Heart left ventricle (tissue), 16 donors: ENCODE results near the gene RALGAPA1. TPM values are rescaled to one million over a fixed set of nuclear protein-coding genes. Genes with fewer than 3 reads are reported as not detected.
"Not testable (repeated sequence)": the region's sequence is repeated elsewhere in the genome, so short reads cannot be mapped to it uniquely, and the experiment has no call there.

Source experiments
- ATAC-seq, 4 donors: fragments of 200-7000 bp; cut with Tn5 transposase; one replicate each; pipeline ENCODE4 v1.9.1; 2020 to 2022; ENCODE audit warnings: moderate library complexity in 4 of 4, mild to moderate bottlenecking in 3 of 4, moderate number of reproducible peaks in 1 of 4
- DNase-seq, 5 donors: peaks; one replicate each; pipeline ENCODE4 v3.0.0-alpha.2; 2020
- H3K27ac ChIP-seq, 12 donors: fragments of 200-600 bp; sonication (generic) in 4 of 12; one replicate each; pipeline versions ENCODE4 v1.5.0 to v1.8.0; 2016 to 2022; ENCODE audit warnings: mild to moderate bottlenecking in 2 of 12
- H3K27me3 ChIP-seq, 9 donors: fragments of 200-600 bp; sonication (generic) in 2 of 9; one replicate each; pipeline versions ENCODE4 v1.5.1 to v1.8.0; 2016 to 2022; ENCODE audit warnings: mild to moderate bottlenecking in 3 of 9
- H3K36me3 ChIP-seq, 9 donors: fragments of 200-600 bp; sonication (generic) in 2 of 9; one replicate each; pipeline versions ENCODE4 v1.5.0 to v1.8.0; 2018 to 2022; ENCODE audit warnings: mild to moderate bottlenecking in 2 of 9
- H3K4me1 ChIP-seq, 12 donors: fragments of 200-600 bp; sonication (generic) in 4 of 12; one replicate each; pipeline versions ENCODE4 v1.5.0 to v1.8.0; 2016 to 2022; ENCODE audit warnings: mild to moderate bottlenecking in 3 of 12
- H3K4me3 ChIP-seq, 12 donors: fragments of 200-600 bp; sonication (generic) in 4 of 12; one replicate each; pipeline versions ENCODE4 v1.5.0 to v1.8.0; 2017 to 2022; ENCODE audit warnings: mild to moderate bottlenecking in 9 of 12, moderate library complexity in 4 of 12
- H3K9me3 ChIP-seq, 12 donors: fragments of 200-600 bp; sonication (generic) in 4 of 12; one replicate each; pipeline versions ENCODE4 v1.5.0 to v1.8.0; 2016 to 2022; ENCODE audit warnings: mild to moderate bottlenecking in 1 of 12
- POLR2A ChIP-seq, 2 donors: fragments of 450-650 bp; IDR thresholded peaks; one replicate each; pipeline ENCODE4 v1.6.1; 2017; ENCODE audit warnings: antibody characterized with exemption in 2 of 2, mild to moderate bottlenecking in 2 of 2, moderate library complexity in 2 of 2
- WGBS, 4 donors: extraction: QIAGEN DNeasy Blood & Tissue Kit in 2 of 4; methylation state at CpG; one replicate each; pipeline versions ENCODE4 v1.1.5 to v1.1.7; 2013 to 2018; 5-methylcytosine and 5-hydroxymethylcytosine counted together
- intact Hi-C, 10 donors: fragments of 100-400 bp; cut with DNase I; formaldehyde crosslinking; loops; one replicate each; pipeline versions ENCODE4 v1.11.1 to v1.14.2; 2022
- long read RNA-seq, 3 donors: library from polyadenylated mRNA; unstranded; transcript quantifications; one replicate each; pipeline ENCODE4 v2.0.0, GENCODE V29; 2020 to 2021
- polyA plus RNA-seq, 2 donors: library from polyadenylated mRNA; stranded (reverse); fragments of 200-250 nt; gene quantifications; one replicate each; pipeline ENCODE4 v1.2.3, GENCODE V29; 2013
- total RNA-seq, 9 donors: library from RNA; depleted of rRNA in 2 of 9; stranded (reverse); fragments of >200 nt in 2 of 9; fragmentation: NEBNext Ultra II Directional in 3 of 9; extraction: Animal tissue kit (Norgen Biotek cat#: 25700) in 3 of 9; gene quantifications; one replicate each; pipeline versions ENCODE4 v1.1.0 to v1.2.4, GENCODE V29; 2016 to 2023
- TF ChIP-seq, protein P1 (sequence below), 12 donors: fragments of 200-600 bp; sonication (generic) in 4 of 12; IDR thresholded peaks; one replicate each; pipeline versions ENCODE4 v1.5.0 to v1.8.0; 2018 to 2022; ENCODE audit warnings: antibody characterized with exemption in 12 of 12, mild to moderate bottlenecking in 5 of 12
- donor health status: ischemic (EF 13 %, LVEDD 7.1; RV severe dilation, severe dysfunction).
- donor health status: healthy with polysubstance abuse.
- donor health status: DM: no; HTN: yes; CAD: no.
- donor health status: DM: no; HTN: no; CAD: no.
- donor health status: ischemic (EF 25% LVEDD 6.9; RV normal size, moderate dysfunction).
- donor health status: ischemic (EF 25% LVEDD 5.7; RV mildly dilated, moderate dysfunction).
- donor health status: healthy.
- donor health status: DM: yes; HTN: yes; CAD: no.
- donor health status: ischemic (EF 35%, LVEDD 5.7; RV mildly dilated, moderate dysfunction).
- donor health status: nonischemic (EF 11% LVEDD 7.7; RV severe dilation, severe dysfunction).
- donor health status: DM: yes; HTN: yes; CAD: no.
- donor health status: PGD.
- donor health status: ischemic (EF 29% LVEDD 5.4; RV normal size, mild dysfunction).
- donor health status: nonischemic (EF 23%, LVEDD 6.1; RV moderate dilation, normal function).

Gene RALGAPA1
- total RNA-seq, result 10 to 100 TPM; 26.0 to 43.0 (median 33.3) TPM
- polyA plus RNA-seq, result 10 to 100 TPM in 1 of 2 donors, 1 to 10 TPM in 1; 9.9 to 11.7 TPM
- long read RNA-seq, donor 1, partial matches to known transcripts, result 5 of 10 reads
- long read RNA-seq, donor 1, other reads (novel, unspliced or antisense), result 5 of 10 reads
- long read RNA-seq, donor 2, partial matches to known transcripts, result 16 of 17 reads
- long read RNA-seq, donor 2, other reads (novel, unspliced or antisense), result 1 of 17 reads
- long read RNA-seq, donor 3, partial matches to known transcripts, result 5 of 7 reads
- long read RNA-seq, donor 3, other reads (novel, unspliced or antisense), result 2 of 7 reads

- WGBS, 4 donors, result 0 to 2% (median 1%) methylated on average over 35 to 60 of the region's 66 CpGs
- not testable (repeated sequence) for H3K27me3 ChIP-seq, H3K36me3 ChIP-seq, H3K9me3 ChIP-seq
- ATAC-seq (peak; percentile 97 to 99 (median 98)), DNase-seq (peak; percentile 92 to 96 (median 94))
- peak within 1 kb of the TSS; percentile 89 to 95 (median 92) for H3K27ac ChIP-seq
- peak within 1 kb of the TSS; percentile 66 to 91 (median 78) for H3K4me3 ChIP-seq
- intact Hi-C loops, result loop anchor here in 1 of 10 donors (5.0 kb wide), 1 partner anchor 687 kb away; the partner anchor contains the start of genes PPP2R3C and PRORP
- peak; percentile 69 to 89 for TF ChIP-seq POLR2A (IDR thresholded peaks at IDR 0.05)
- TF ChIP-seq, protein P1, sequence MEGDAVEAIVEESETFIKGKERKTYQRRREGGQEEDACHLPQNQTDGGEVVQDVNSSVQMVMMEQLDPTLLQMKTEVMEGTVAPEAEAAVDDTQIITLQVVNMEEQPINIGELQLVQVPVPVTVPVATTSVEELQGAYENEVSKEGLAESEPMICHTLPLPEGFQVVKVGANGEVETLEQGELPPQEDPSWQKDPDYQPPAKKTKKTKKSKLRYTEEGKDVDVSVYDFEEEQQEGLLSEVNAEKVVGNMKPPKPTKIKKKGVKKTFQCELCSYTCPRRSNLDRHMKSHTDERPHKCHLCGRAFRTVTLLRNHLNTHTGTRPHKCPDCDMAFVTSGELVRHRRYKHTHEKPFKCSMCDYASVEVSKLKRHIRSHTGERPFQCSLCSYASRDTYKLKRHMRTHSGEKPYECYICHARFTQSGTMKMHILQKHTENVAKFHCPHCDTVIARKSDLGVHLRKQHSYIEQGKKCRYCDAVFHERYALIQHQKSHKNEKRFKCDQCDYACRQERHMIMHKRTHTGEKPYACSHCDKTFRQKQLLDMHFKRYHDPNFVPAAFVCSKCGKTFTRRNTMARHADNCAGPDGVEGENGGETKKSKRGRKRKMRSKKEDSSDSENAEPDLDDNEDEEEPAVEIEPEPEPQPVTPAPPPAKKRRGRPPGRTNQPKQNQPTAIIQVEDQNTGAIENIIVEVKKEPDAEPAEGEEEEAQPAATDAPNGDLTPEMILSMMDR (IDR thresholded peaks at IDR 0.05), result peak in 10 of 12 donors; percentile 16 to 64 (median 38)
- H3K4me1 ChIP-seq, result peaks cover 0 to 31% (median 15%) of the 10 kb centered on the region in 12 donors
These were observed at the start of gene RALGAPA1 for GRCh38 chr14:35808638-35809563. TSS of gene RALGAPA1 (minus strand) at chr14:35809295. CDS start at chr14:35808835, 460 bp downstream.

DNA sequence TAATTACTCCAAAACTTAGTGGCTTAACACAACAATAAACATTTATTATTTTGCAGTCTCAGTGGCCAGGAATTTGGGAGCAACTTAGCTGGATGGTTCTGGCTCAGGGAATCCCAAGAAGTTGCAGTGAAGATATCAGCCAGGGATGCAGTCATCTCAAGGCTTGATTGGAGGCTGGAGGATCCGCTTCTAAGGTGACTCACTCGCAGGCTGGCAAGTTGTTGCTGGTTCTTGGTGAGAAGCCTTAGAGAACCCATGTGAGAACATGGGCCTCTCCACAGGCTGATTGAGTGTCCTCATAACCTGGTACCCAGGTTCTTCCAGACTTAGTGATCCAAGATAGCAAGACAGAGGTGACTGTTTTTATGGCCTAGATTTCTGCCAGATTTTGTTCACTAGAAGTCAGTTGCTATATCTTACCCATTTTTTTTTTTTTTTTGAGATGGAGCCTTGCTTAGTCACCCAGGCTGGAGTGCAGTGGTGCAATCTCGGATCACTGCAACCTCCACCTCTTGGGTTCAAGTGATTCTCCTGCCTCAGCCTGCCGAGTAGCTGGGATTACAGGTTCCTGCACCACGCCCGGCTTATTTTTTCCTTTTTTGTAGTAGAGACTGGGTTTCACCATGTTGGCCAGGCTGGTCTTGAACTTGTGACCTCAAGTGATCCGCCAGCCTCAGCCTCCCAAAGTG is 49.6 kb upstream of the RALGAPA1 start:
- Histone ChIP-seq H3K27ac (no peak overlapping the region), H3K4me1 (peaks cover 0 to 14% (median 0%) of the 10 kb centered on the region in 12 donors), H3K36me3 (peaks cover 0 to 40% (median 25%) of the 10 kb centered on the region in 9 donors), H3K27me3 (no peaks in the 10 kb centered on the region), H3K9me3 (no peaks in the 10 kb centered on the region), H3K4me3 (no peak overlapping the region)
- intact Hi-C loops, result no loop called here
- no peak for TF ChIP-seq POLR2A (IDR thresholded peaks at IDR 0.05)
- TF ChIP-seq, protein P1 (IDR thresholded peaks at IDR 0.05), result no peak
- 95 to 98% (median 96%) methylated on average over 7 of the region's 7 CpGs for WGBS, 4 donors
- ATAC-seq, result no peak
- no peak for DNase-seq

- Histone ChIP-seq H3K27ac (no peak overlapping the region), H3K4me3 (no peak overlapping the region), H3K9me3 (peaks cover 0 to 9% (median 2%) of the 10 kb centered on the region in 12 donors), H3K36me3 (peaks cover 0 to 30% (median 11%) of the 10 kb centered on the region in 9 donors), H3K27me3 (no peaks in the 10 kb centered on the region), H3K4me1 (peaks cover 0 to 10% (median 0%) of the 10 kb centered on the region in 12 donors)
- TF ChIP-seq, protein P1 (IDR thresholded peaks at IDR 0.05), result no peak
- TF ChIP-seq POLR2A (IDR thresholded peaks at IDR 0.05), result no peak
- DNase-seq, result no peak
- ATAC-seq, result no peak
- 70 to 87% (median 79%) methylated on average over 6 of the region's 6 CpGs for WGBS, 4 donors
- intact Hi-C loops, result no loop called here
These were observed 46.9 kb upstream of the RALGAPA1 start for GRCh38 chr14:35855876-35856481.
